Thoracic aorta (tissue), 2 donors: ENCODE measurements around the gene UBE2Z. TPM values are rescaled to one million over a fixed set of nuclear protein-coding genes. Genes with fewer than 3 reads are reported as not detected.

Experiments used
- ATAC-seq: fragments of 150-250 bp; one replicate; pipeline ENCODE4 v1.8.0; 2017; ENCODE audit warnings: low read depth; ENCODE audit not compliant: insufficient number of reproducible peaks, low FRiP score
- DNase-seq: peaks from one replicate; pipeline ENCODE4 v3.0.0-alpha.2; 2020; ENCODE audit warnings: low spot score
- H3K27ac ChIP-seq, 2 donors: fragments of 200-600 bp; sonication (generic); 1 replicate in 1 of 2; 2 replicates in 1 of 2; pipeline ENCODE4 v1.5.1; 2016; ENCODE audit warnings: mild to moderate bottlenecking in 2 of 2, moderate library complexity in 2 of 2
- H3K27me3 ChIP-seq: fragments of 200-600 bp; sonication (generic); replicated peaks from 2 replicates; pipeline ENCODE4 v1.6.0; 2016; ENCODE audit warnings: mild to moderate bottlenecking; ENCODE audit not compliant: insufficient read depth
- H3K36me3 ChIP-seq: fragments of 200-600 bp; sonication (generic); one replicate; pipeline ENCODE4 v1.5.1; 2016
- H3K4me1 ChIP-seq, 2 donors: fragments of 200-600 bp; sonication (generic); 1 replicate in 1 of 2; 2 replicates in 1 of 2; pipeline versions ENCODE4 v1.5.1 to v1.6.0; 2016; ENCODE audit warnings: low read depth in 2 of 2, mild to moderate bottlenecking in 1 of 2; ENCODE audit not compliant: control insufficient read depth in 1 of 2
- H3K4me3 ChIP-seq: fragments of 200-600 bp; sonication (generic); 2 replicates; pipeline ENCODE4 v1.5.1; 2016; ENCODE audit warnings: mild to moderate bottlenecking
- H3K9me3 ChIP-seq: fragments of 200-600 bp; sonication (generic); 2 replicates; pipeline ENCODE4 v1.5.1; 2016
- total RNA-seq, 2 donors: library from RNA; depleted of rRNA; stranded (reverse); fragments of >200 nt; gene quantifications; one replicate each; pipeline versions ENCODE4 v1.1.0 to v1.2.3, GENCODE V29; 2016
- TF ChIP-seq, protein P1 (sequence below): fragments of 200-600 bp; sonication (generic); IDR thresholded peaks from one replicate; pipeline ENCODE4 v1.5.1; 2019; ENCODE audit warnings: antibody characterized with exemption

UBE2Z gene
- total RNA-seq, 2 donors from 2014 or later: 63.2 to 90.7 TPM

DNA sequence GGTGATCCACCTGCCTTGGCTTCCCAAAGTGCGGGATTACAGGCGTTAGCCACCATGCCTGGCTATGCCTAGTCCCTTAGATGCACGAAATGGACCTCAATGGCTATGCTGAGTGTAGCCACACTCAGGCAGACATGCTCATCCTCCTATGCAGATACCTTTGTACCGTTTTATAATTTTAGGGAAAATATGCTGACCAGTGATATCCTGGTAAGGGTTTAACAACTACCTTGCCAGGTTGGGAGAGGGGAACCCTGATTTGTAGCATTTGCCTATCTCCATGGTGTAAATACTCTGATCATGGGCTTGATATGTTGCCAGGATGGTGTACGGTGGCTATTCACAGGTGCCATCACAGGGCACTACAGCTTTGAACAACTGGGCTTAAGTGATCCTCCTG lies 43.4 kb downstream of the UBE2Z start:
- H3K4me1 ChIP-seq: no peaks in the 10 kb centered on the region
- no peak overlapping the region for H3K27ac ChIP-seq
- TF ChIP-seq, protein P1, sequence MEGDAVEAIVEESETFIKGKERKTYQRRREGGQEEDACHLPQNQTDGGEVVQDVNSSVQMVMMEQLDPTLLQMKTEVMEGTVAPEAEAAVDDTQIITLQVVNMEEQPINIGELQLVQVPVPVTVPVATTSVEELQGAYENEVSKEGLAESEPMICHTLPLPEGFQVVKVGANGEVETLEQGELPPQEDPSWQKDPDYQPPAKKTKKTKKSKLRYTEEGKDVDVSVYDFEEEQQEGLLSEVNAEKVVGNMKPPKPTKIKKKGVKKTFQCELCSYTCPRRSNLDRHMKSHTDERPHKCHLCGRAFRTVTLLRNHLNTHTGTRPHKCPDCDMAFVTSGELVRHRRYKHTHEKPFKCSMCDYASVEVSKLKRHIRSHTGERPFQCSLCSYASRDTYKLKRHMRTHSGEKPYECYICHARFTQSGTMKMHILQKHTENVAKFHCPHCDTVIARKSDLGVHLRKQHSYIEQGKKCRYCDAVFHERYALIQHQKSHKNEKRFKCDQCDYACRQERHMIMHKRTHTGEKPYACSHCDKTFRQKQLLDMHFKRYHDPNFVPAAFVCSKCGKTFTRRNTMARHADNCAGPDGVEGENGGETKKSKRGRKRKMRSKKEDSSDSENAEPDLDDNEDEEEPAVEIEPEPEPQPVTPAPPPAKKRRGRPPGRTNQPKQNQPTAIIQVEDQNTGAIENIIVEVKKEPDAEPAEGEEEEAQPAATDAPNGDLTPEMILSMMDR: no peak
- ATAC-seq: no peak
- no peaks in the 10 kb centered on the region for H3K27me3 ChIP-seq
- H3K4me3 ChIP-seq: no peak overlapping the region
- H3K9me3 ChIP-seq: no peaks in the 10 kb centered on the region
- DNase-seq: no peak
- no peaks in the 10 kb centered on the region for H3K36me3 ChIP-seq

DNA sequence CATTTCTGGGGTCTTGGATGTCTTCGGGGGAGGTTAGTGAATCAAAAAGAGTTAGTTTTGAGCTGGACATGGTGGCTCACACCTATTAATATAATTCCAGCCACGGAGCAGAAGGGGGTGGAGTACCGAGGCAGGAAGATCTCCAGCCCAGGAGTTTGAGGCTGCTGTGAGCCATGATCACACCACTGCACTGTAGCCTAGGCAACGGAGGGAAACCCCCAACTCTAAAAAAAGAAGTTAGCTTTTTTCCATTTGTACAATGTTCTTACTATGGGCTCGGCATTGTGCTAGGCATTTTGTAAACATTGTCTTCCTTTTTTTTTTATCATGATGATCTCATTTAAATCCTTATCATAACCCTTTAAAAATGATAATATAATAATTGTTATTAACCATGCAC lies 44.7 kb downstream of the UBE2Z start:
- Histone ChIP-seq H3K4me3 (no peak overlapping the region), H3K36me3 (no peaks in the 10 kb centered on the region), H3K27ac (no peak overlapping the region), H3K27me3 (no peaks in the 10 kb centered on the region), H3K4me1 (no peaks in the 10 kb centered on the region), H3K9me3 (no peaks in the 10 kb centered on the region)
- TF ChIP-seq, protein P1: no peak
- no peak for DNase-seq
- no peak for ATAC-seq

DNA sequence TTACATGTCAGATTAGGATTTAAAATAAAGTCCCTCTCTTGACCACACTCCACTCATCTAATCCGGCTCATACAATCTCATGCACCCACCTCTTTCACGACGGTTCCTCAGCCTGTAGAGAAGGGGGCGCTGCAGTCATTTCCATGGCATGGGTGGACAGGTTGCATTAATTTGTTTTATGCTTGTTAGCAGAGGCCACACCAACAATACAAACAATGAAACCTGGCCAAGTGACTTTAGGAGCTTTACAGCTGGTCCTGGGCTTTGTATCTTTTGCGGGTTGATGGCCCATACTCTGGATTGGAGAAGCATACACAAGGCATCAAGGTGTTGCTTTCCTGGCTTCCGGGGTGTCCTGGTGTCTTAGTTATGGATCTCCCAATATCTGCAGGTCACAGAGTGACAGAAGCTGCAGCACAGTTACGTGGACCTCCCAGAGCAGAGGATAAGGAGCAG lies 46.1 kb downstream of the UBE2Z start:
- no peaks in the 10 kb centered on the region for H3K9me3 ChIP-seq
- no peak overlapping the region for H3K4me3 ChIP-seq
- H3K27me3 ChIP-seq: no peaks in the 10 kb centered on the region
- no peak for DNase-seq
- no peak for ATAC-seq
- H3K4me1 ChIP-seq: no peaks in the 10 kb centered on the region
- H3K36me3 ChIP-seq: no peaks in the 10 kb centered on the region
- no peak overlapping the region for H3K27ac ChIP-seq
- TF ChIP-seq, protein P1: no peak

DNA sequence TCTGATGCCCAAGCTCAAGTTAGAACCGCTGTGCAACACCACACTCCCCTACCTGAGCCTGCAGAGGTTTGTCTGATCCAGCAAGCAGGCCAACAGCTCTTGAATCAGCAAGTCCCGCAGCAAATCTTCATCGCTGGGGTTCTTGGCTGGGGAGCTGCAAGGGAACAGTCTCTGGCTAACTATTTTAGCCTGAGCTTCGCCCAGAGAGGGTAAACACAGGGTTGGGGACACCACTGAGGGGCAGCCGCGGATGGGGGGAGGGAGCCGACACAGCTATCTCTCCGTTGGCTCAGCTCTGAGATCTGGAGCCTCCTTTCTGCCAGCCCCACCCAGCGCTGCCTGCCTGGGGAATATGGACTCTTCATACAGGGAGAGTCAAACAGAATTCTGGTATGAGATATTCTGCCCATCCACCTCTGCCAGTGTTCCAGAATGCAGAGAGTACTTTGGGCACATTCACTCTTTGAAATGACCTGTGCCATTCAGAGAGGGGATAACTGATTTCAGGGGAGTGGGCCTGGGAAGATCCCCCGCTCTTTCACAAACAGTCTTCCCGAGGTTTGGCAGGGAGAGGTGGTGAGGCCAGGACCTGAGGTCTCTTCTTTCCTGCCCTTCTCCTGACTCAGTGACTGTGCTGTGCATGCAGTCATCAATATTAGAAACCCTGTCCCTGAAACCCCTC lies 52.8 kb downstream of the UBE2Z start:
- DNase-seq (no peak), ATAC-seq (no peak)
- Histone ChIP-seq H3K27me3 (no peaks in the 10 kb centered on the region), H3K36me3 (no peaks in the 10 kb centered on the region), H3K4me3 (no peak overlapping the region), H3K4me1 (no peaks in the 10 kb centered on the region), H3K27ac (no peak overlapping the region), H3K9me3 (no peaks in the 10 kb centered on the region)
- TF ChIP-seq, protein P1: no peak

DNA sequence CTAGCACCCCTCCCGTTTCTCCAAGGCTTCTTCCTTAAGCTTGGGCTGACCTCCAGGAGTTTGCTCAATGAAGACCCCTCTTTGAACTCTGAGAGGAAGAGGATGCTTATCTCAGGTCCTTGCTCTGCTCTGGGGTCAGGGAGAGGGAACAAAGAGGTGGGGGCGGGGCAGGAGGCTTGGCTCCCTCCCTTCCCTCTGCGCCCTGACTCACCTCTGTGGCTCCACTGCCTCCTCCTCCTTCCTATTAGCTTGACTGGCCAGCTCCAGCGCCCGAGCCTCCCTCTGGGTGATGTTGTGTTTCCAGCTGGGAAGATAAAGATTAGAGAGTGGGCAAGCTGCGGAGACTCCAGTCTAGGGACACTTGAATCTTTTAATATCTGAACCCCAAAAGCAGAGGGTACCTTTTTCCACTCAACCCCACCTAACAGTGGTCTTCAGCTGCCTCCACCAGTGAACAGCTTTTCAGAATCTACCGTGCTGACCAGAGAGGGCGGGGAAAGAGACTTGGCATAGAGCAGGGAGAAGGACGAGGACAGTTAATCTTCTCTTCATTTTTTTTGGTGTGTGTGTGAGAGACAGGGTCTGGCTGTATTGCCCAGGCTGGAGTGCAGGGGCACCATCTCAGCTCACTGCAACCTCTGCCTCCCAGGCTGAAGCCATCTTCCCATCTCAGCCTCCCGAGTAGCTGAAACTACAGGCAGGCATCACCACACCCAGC lies 53.5 kb downstream of the UBE2Z start:
- ATAC-seq (no peak), DNase-seq (no peak)
- TF ChIP-seq, protein P1: no peak
- Histone ChIP-seq H3K27me3 (no peaks in the 10 kb centered on the region), H3K36me3 (no peaks in the 10 kb centered on the region), H3K4me3 (no peak overlapping the region), H3K4me1 (no peaks in the 10 kb centered on the region), H3K27ac (no peak overlapping the region), H3K9me3 (no peaks in the 10 kb centered on the region)
